ENCODE results near the gene BRSK2. TPM values are rescaled to one million over a fixed set of nuclear protein-coding genes. Genes with fewer than 3 reads are reported as not detected.

The BRSK2 gene
- polyA plus RNA-seq, 1 of the 3 experiments (the other 2 are of a cell fraction) = 0.64 TPM

DNA sequence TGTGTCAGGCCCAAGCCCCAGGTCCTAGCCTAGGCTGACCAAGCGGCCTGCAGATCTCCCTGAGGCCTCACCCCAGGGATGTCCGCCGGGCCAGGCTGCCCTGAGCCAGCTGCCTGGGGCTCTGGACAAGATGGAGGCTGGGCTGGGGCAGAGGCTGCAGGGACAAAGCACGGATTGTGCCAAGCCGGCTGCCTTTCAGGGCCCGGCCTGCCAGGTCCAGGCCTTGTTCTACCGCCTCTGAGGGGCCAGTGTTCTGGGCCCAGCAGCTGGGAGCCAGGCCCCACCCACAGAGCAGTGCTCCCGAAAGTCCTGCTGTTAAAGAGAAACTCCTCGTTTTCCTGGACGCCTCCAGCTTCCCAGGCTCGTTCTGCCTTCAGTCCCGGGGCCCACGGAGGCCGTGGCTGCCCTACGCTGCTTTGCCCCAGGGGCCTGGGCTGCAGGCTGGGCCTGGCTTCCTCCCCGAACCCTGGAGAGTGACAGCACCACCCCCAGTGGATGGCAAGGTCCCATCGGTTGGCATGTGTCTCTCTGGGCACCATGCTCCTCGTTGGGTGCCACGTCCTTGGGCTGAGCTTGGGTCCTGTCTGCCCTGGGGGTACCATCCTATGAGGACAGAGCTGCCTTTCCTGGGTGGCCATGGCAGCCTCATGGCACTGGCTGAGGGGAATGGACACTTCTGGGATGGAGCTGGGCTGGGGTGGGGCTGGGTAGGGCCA is 7.6 kb downstream of the BRSK2 start:
- Histone ChIP-seq H3F3A (replicated peaks; ENCODE audit: insufficient read depth) (no peaks in the 10 kb centered on the region), H3K9me3 (no peaks in the 10 kb centered on the region), H3K4me2 (no peak overlapping the region), H3K4me3 (ENCODE audit: low read depth in 2 of 2, low read length in 1 of 2) (no peak overlapping the region), H3K27me3 (ENCODE audit: insufficient read depth) (0 out of 2 replicates have a peak, but pooled peaks cover 4% of the 10 kb centered on the region), H3K79me2 (ENCODE audit: insufficient read depth) (no peaks in the 10 kb centered on the region), H3K27ac (ENCODE audit: low read depth in 2 of 2, low read length in 1 of 2) (no peak overlapping the region; a peak in 1 of 4 replicates), H3K36me3 (replicated peaks in 1 of 2; ENCODE audit: control insufficient read depth in 1 of 2, insufficient read depth in 2 of 2, low read length in 1 of 2) (no peaks in the 10 kb centered on the region), H3K4me1 (ENCODE audit: control insufficient read depth in 1 of 2, insufficient read depth in 2 of 2, low read depth in 1 of 2, low read length in 1 of 2) (peaks cover 0 to 82% of the 10 kb centered on the region in 2 experiments; a peak in 1 of 4 replicates), H4K20me1 (ENCODE audit: insufficient read depth) (no peaks in the 10 kb centered on the region), H2AFZ (ENCODE audit: low read depth) (no peak overlapping the region), H3K9me2 (no peaks in the 10 kb centered on the region), H3K9ac (no peak overlapping the region)
- TF ChIP-seq PBX3 (IDR thresholded peaks at IDR 0.05) (no peak), TAF1 (IDR thresholded peaks at IDR 0.05; ENCODE audit: borderline replicate concordance, low read depth, low read length) (no peak), MEF2A (IDR thresholded peaks at IDR 0.05; ENCODE audit: borderline replicate concordance, low read depth) (no peak), RXRA (IDR thresholded peaks at IDR 0.05; ENCODE audit: borderline replicate concordance, low read depth) (no peak)
- WGBS (ENCODE audit: low lambda C conversion rate) = 75% methylated on average over 9 of the region's 19 CpGs
- CTCF ChIA-PET = interaction anchor here (1.6 kb wide), 1 partner anchor 177 kb away, joined by 5 read pairs; no protein-coding TSS in a partner anchor
- DNase-seq = no peak
- POLR2A ChIA-PET = no interaction called here

GRCh38 chr11:1397862-1398527 is 8.3 kb downstream of the BRSK2 start:
- H3K4me2 ChIP-seq = no peak overlapping the region
- no peaks in the 10 kb centered on the region for H3K9me3 ChIP-seq
- H3K36me3 ChIP-seq (replicated peaks in 1 of 2; ENCODE audit: control insufficient read depth in 1 of 2, insufficient read depth in 2 of 2, low read length in 1 of 2) = no peaks in the 10 kb centered on the region
- no peak overlapping the region for H3K4me3 ChIP-seq (ENCODE audit: low read depth in 2 of 2, low read length in 1 of 2)
- H2AFZ ChIP-seq (ENCODE audit: low read depth) = no peak overlapping the region
- WGBS (ENCODE audit: low lambda C conversion rate) = 33% methylated on average over 3 of the region's 22 CpGs
- peaks cover 0 to 82% of the 10 kb centered on the region in 2 experiments; a peak in 1 of 4 replicates for H3K4me1 ChIP-seq (ENCODE audit: control insufficient read depth in 1 of 2, insufficient read depth in 2 of 2, low read depth in 1 of 2, low read length in 1 of 2)
- DNase-seq = no peak
- no peaks in the 10 kb centered on the region for H3F3A ChIP-seq (replicated peaks; ENCODE audit: insufficient read depth)
- no peaks in the 10 kb centered on the region for H3K79me2 ChIP-seq (ENCODE audit: insufficient read depth)
- POLR2A ChIA-PET = no interaction called here
- CTCF ChIA-PET = interaction anchor here (1.2 to 1.6 kb wide), 2 partner anchors 56 to 177 kb away, joined by 3 to 5 read pairs; no protein-coding TSS in a partner anchor
- H3K9me2 ChIP-seq = no peaks in the 10 kb centered on the region
- no peaks in the 10 kb centered on the region for H3K27me3 ChIP-seq (ENCODE audit: insufficient read depth)
- no peak overlapping the region for H3K9ac ChIP-seq
- H3K27ac ChIP-seq (ENCODE audit: low read depth in 2 of 2, low read length in 1 of 2) = no peak overlapping the region; a peak in 1 of 4 replicates
- TF ChIP-seq GATA2 (CRISPR knock-in tag; IDR thresholded peaks at IDR 0.05) (no peak), TEAD4 (IDR thresholded peaks at IDR 0.05; ENCODE audit: borderline replicate concordance, insufficient read depth) (no peak), SIN3A (IDR thresholded peaks at IDR 0.05; ENCODE audit: borderline replicate concordance, low read depth, low read length) (no peak), JUND (IDR thresholded peaks at IDR 0.05) (no peak)
- H4K20me1 ChIP-seq (ENCODE audit: insufficient read depth) = no peaks in the 10 kb centered on the region
